HepG2 (cell line): Measurements from ENCODE around the gene RABEPK.

ENCODE experiments used
- AFF4 ChIP-seq: sonication (generic); formaldehyde crosslinking; IDR thresholded peaks from 2 replicates; pipeline ENCODE4 v1.4.0; 2020; ENCODE audit warnings: missing genetic modification reagents
- HIVEP1 ChIP-seq: sonication (generic); formaldehyde crosslinking; IDR thresholded peaks from 2 replicates; pipeline ENCODE4 v1.4.0; 2020; ENCODE audit warnings: mild to moderate bottlenecking, missing genetic modification reagents
- PBX2 ChIP-seq: IDR thresholded peaks from 2 replicates; pipeline ENCODE4 v1.6.1; 2016; ENCODE audit warnings: control low read depth
- ZBTB1 ChIP-seq: sonication (generic); formaldehyde crosslinking; IDR thresholded peaks from 2 replicates; pipeline ENCODE4 v1.4.0; 2020; ENCODE audit warnings: missing genetic modification reagents, borderline replicate concordance

GRCh38 chr9:125262294-125262991 is 62.1 kb downstream of the RABEPK start:
- TF ChIP-seq PBX2 (no peak), ZBTB1 (CRISPR knock-in tag) (no peak), HIVEP1 (CRISPR knock-in tag) (no peak), AFF4 (CRISPR knock-in tag) (no peak)
